CD4-positive, alpha-beta memory T cell (primary cell): ENCODE measurements around the gene DRD3. TPM values are rescaled to one million over a fixed set of nuclear protein-coding genes. Genes with fewer than 3 reads are reported as not detected.

Experiments used
- CTCF ChIA-PET: fragments of 350-600 bp; sonication (Branson Sonifier 250); formaldehyde crosslinking; loops from one replicate; lab custom pipeline; 2021; ENCODE audit warnings: inconsistent platforms; ENCODE audit not compliant: partially characterized antibody; lab: Charles Lee
- POLR2A ChIA-PET: fragments of 350-600 bp; sonication (Branson Sonifier 250); formaldehyde crosslinking; loops from one replicate; lab custom pipeline; 2021; ENCODE audit not compliant: partially characterized antibody; lab: Charles Lee
- DNase-seq, 5 donors: peaks; one replicate each; pipeline versions ENCODE4 v3.0.0 to v3.0.0-alpha.2; 2020 to 2022; ENCODE audit warnings: mixed read lengths in 1 of 5
- H3K27ac ChIP-seq: one replicate; pipeline ENCODE4 v1.7.0; 2013; ENCODE audit warnings: low read depth, low read length
- H3K27me3 ChIP-seq: 2 replicates; pipeline ENCODE4 v1.7.0; 2013; ENCODE audit warnings: mild to moderate bottlenecking, low read length, moderate library complexity; ENCODE audit not compliant: insufficient read depth
- H3K36me3 ChIP-seq: 2 replicates; pipeline ENCODE4 v1.7.0; 2013; ENCODE audit warnings: mild to moderate bottlenecking, low read length, moderate library complexity; ENCODE audit not compliant: insufficient read depth
- H3K4me1 ChIP-seq: 2 replicates; pipeline ENCODE4 v1.7.0; 2013; ENCODE audit warnings: mild to moderate bottlenecking, low read length, moderate library complexity; ENCODE audit not compliant: insufficient read depth
- H3K4me3 ChIP-seq, 2 donors: one replicate each; pipeline ENCODE4 v1.7.0; 2013; ENCODE audit warnings: low read length in 2 of 2, mild to moderate bottlenecking in 1 of 2
- H3K9me3 ChIP-seq, 2 donors: one replicate each; pipeline ENCODE4 v1.7.0; 2013; ENCODE audit warnings: low read length in 2 of 2, control low read depth in 1 of 2; ENCODE audit not compliant: control insufficient read depth in 1 of 2
- H3K27ac Mint-ChIP-seq, 7 donors: one replicate each; pipeline ENCODE4 v1.8.0; 2020 to 2021; ENCODE audit warnings: mixed read lengths in 7 of 7, mild to moderate bottlenecking in 6 of 7, inconsistent platforms in 3 of 7, moderate library complexity in 3 of 7
- H3K27me3 Mint-ChIP-seq, 2 donors: one replicate each; pipeline ENCODE4 v1.8.0; 2020 to 2021; ENCODE audit warnings: mixed read lengths in 2 of 2
- H3K36me3 Mint-ChIP-seq, 2 donors: one replicate each; pipeline ENCODE4 v1.8.0; 2020 to 2021; ENCODE audit warnings: mixed read lengths in 2 of 2, inconsistent platforms in 1 of 2, mild to moderate bottlenecking in 1 of 2
- H3K4me1 Mint-ChIP-seq, 4 donors: one replicate each; pipeline ENCODE4 v1.8.0; 2020 to 2021; ENCODE audit warnings: mixed read lengths in 4 of 4, mild to moderate bottlenecking in 1 of 4
- H3K4me3 Mint-ChIP-seq, 8 donors: one replicate each; pipeline ENCODE4 v1.8.0; 2020 to 2021; ENCODE audit warnings: mixed read lengths in 8 of 8, mild to moderate bottlenecking in 7 of 8, moderate library complexity in 6 of 8, inconsistent platforms in 3 of 8
- H3K9me3 Mint-ChIP-seq, 8 donors: one replicate each; pipeline ENCODE4 v1.8.0; 2020 to 2021; ENCODE audit warnings: mixed read lengths in 8 of 8, mild to moderate bottlenecking in 5 of 8, inconsistent platforms in 3 of 8, moderate library complexity in 1 of 8
- intact Hi-C: fragments of 100-400 bp; cut with micrococcal nuclease; formaldehyde crosslinking; loops from one replicate; pipeline ENCODE4 v1.15.1; 2023
- polyA plus RNA-seq, 2 donors: library from polyadenylated mRNA; unstranded; fragments of 300-500 nt; fragmentation: Illumina TruSeq; gene quantifications; one replicate each; pipeline ENCODE4 v1.2.3, GENCODE V29; 2021
- total RNA-seq, 2 experiments: library from RNA; stranded (reverse); gene quantifications; one replicate each; pipeline ENCODE4 v1.2.3, GENCODE V29; 2021

DRD3 gene
- total and polyA plus RNA-seq, 4 experiments from 2014 or later = 0.28 to 0.35 TPM; not detected in 2

GRCh38 chr3:114104414-114104813 lies 74.4 kb downstream of the DRD3 start:
- Mint-ChIP-seq H3K9me3 (peaks cover 0 to 2% (median 0%) of the 10 kb centered on the region in 8 donors), H3K4me3 (no peak overlapping the region), H3K4me1 (no peaks in the 10 kb centered on the region), H3K27me3 (peaks cover 0 to 7% of the 10 kb centered on the region in 2 donors), H3K36me3 (no peaks in the 10 kb centered on the region), H3K27ac (no peak overlapping the region)
- ChIA-PET POLR2A (no interaction called here), CTCF (interaction anchor here (0.6 kb wide), 1 partner anchor 1014 kb away, joined by 5 read pairs; no protein-coding TSS in a partner anchor)
- intact Hi-C loops = no loop called here
- no peaks in the 10 kb centered on the region for H3K36me3 ChIP-seq
- no peak for DNase-seq
- H3K4me3 ChIP-seq = no peak overlapping the region
- no peaks in the 10 kb centered on the region for H3K9me3 ChIP-seq
- no peak overlapping the region for H3K27ac ChIP-seq
- H3K27me3 ChIP-seq = no peaks in the 10 kb centered on the region
- H3K4me1 ChIP-seq = no peaks in the 10 kb centered on the region

- no peaks in the 10 kb centered on the region for H3K27me3 ChIP-seq
- no peaks in the 10 kb centered on the region for H3K4me1 ChIP-seq
- no peak overlapping the region for H3K4me3 Mint-ChIP-seq
- no peaks in the 10 kb centered on the region for H3K9me3 ChIP-seq
- no peaks in the 10 kb centered on the region for H3K36me3 ChIP-seq
- intact Hi-C loops = no loop called here
- no peak overlapping the region for H3K27ac ChIP-seq
- H3K9me3 Mint-ChIP-seq = peaks cover 0 to 2% (median 0%) of the 10 kb centered on the region in 8 donors
- ChIA-PET POLR2A (no interaction called here), CTCF (interaction anchor here (0.6 kb wide), 1 partner anchor 1015 kb away, joined by 5 read pairs; no protein-coding TSS in a partner anchor)
- peaks cover 0 to 7% of the 10 kb centered on the region in 2 donors for H3K27me3 Mint-ChIP-seq
- no peak overlapping the region for H3K4me3 ChIP-seq
- no peak overlapping the region for H3K27ac Mint-ChIP-seq
- H3K4me1 Mint-ChIP-seq = no peaks in the 10 kb centered on the region
- H3K36me3 Mint-ChIP-seq = no peaks in the 10 kb centered on the region
- no peak for DNase-seq
These were observed 75.0 kb downstream of the DRD3 start for GRCh38 chr3:114103858-114104257.

DNA sequence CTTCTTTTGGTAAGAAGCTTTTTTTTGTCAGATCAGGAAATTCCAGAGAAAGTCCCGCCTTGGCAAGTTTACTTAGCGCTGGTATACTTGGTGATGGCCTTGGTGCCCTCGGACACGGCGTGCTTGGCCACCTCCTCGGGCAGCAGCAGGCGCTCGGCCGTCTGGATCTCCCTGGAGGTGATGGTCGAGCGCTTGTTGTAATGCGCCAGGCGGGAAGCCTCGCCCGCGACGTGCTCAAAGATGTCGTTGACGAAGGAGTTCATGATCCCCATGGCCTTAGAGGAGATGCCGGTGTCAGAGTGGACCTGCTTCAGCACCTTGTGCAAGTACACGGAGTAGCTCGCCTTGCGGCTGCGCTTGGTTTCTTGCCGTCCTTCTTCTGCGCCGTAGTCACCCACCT lies 75.7 kb downstream of the DRD3 start:
- H3K27me3 Mint-ChIP-seq = peaks cover under 1 to 7% of the 10 kb centered on the region in 2 donors
- Histone ChIP-seq H3K36me3 (no peaks in the 10 kb centered on the region), H3K4me1 (no peaks in the 10 kb centered on the region), H3K27ac (no peak overlapping the region), H3K27me3 (no peaks in the 10 kb centered on the region), H3K4me3 (no peak overlapping the region), H3K9me3 (no peaks in the 10 kb centered on the region)
- ChIA-PET POLR2A (no interaction called here), CTCF (no interaction called here)
- no peak overlapping the region for H3K4me3 Mint-ChIP-seq
- no peak overlapping the region for H3K27ac Mint-ChIP-seq
- no peak for DNase-seq
- H3K9me3 Mint-ChIP-seq = peaks cover 0 to 2% (median 0%) of the 10 kb centered on the region in 8 donors
- intact Hi-C loops = no loop called here
- H3K36me3 Mint-ChIP-seq = no peaks in the 10 kb centered on the region
- H3K4me1 Mint-ChIP-seq = no peaks in the 10 kb centered on the region

DNA sequence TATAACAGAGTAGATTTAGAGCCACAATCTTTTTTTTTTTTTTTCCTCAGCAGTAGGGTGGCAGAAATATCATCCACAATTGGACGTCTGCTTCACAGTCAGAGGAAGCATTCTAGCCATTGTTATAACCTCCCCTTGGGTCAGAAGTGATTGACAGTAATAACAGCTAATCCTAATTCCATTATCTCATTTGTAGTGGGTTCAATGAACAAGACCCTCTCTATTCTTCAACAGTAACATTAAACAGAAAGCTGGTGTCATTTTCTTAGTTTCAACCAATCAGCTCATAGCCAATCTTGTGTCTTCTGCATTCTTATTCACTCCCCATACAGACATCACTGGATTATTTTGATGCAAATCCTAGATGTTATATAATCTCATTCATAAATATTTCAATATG lies 77.8 kb downstream of the DRD3 start:
- Histone ChIP-seq H3K9me3 (no peaks in the 10 kb centered on the region), H3K4me1 (no peaks in the 10 kb centered on the region), H3K27ac (no peak overlapping the region), H3K36me3 (no peaks in the 10 kb centered on the region), H3K4me3 (no peak overlapping the region), H3K27me3 (no peaks in the 10 kb centered on the region)
- DNase-seq = no peak
- no peaks in the 10 kb centered on the region for H3K4me1 Mint-ChIP-seq
- H3K9me3 Mint-ChIP-seq = peaks cover 0 to 2% (median 0%) of the 10 kb centered on the region in 8 donors
- no peak overlapping the region for H3K4me3 Mint-ChIP-seq
- H3K36me3 Mint-ChIP-seq = no peaks in the 10 kb centered on the region
- H3K27ac Mint-ChIP-seq = no peak overlapping the region
- intact Hi-C loops = no loop called here
- ChIA-PET POLR2A (no interaction called here), CTCF (no interaction called here)
- peaks cover 4 to 9% of the 10 kb centered on the region in 2 donors for H3K27me3 Mint-ChIP-seq

DNA sequence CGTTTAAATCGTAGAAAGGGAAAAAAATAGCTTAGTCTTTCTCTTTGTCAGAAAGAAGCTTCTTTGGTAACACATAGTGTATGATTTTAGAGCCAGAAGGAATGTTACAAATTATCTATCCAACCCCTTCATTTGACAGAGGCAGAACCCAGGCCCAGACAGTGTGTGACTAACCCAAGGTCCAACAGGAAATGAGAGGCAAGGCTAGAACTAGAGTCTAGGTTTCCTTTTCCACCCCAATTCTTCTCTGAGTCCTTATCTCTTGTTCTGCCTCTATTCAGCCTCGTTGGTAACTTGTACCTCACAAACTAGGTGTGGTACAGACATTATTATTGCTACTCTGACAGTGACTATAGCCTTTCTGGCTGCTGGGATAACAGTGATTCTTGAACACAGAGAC lies 83.1 kb downstream of the DRD3 start:
- intact Hi-C loops = no loop called here
- H3K4me1 ChIP-seq = no peaks in the 10 kb centered on the region
- no peak overlapping the region for H3K4me3 Mint-ChIP-seq
- H3K27ac ChIP-seq = no peak overlapping the region
- H3K9me3 ChIP-seq = no peaks in the 10 kb centered on the region
- no peak overlapping the region for H3K27ac Mint-ChIP-seq
- H3K27me3 ChIP-seq = no peaks in the 10 kb centered on the region
- H3K9me3 Mint-ChIP-seq = peaks cover 0 to 3% (median 0%) of the 10 kb centered on the region in 8 donors
- H3K27me3 Mint-ChIP-seq = peaks cover 4 to 8% of the 10 kb centered on the region in 2 donors
- H3K4me1 Mint-ChIP-seq = peaks cover 0 to 3% (median 1%) of the 10 kb centered on the region in 4 donors
- ChIA-PET CTCF (no interaction called here), POLR2A (no interaction called here)
- no peak overlapping the region for H3K4me3 ChIP-seq
- DNase-seq = no peak
- H3K36me3 ChIP-seq = no peaks in the 10 kb centered on the region
- no peaks in the 10 kb centered on the region for H3K36me3 Mint-ChIP-seq

- peaks cover 0 to under 1% of the 10 kb centered on the region in 2 donors for H3K36me3 Mint-ChIP-seq
- no peak for DNase-seq
- H3K4me1 ChIP-seq = no peaks in the 10 kb centered on the region
- no peaks in the 10 kb centered on the region for H3K9me3 ChIP-seq
- no peak overlapping the region for H3K27ac ChIP-seq
- H3K36me3 ChIP-seq = no peaks in the 10 kb centered on the region
- ChIA-PET CTCF (no interaction called here), POLR2A (no interaction called here)
- peaks cover 4 to 7% of the 10 kb centered on the region in 2 donors for H3K27me3 Mint-ChIP-seq
- H3K27ac Mint-ChIP-seq = no peak overlapping the region
- H3K4me3 ChIP-seq = no peak overlapping the region
- intact Hi-C loops = no loop called here
- peaks cover 0 to 3% (median 1%) of the 10 kb centered on the region in 4 donors for H3K4me1 Mint-ChIP-seq
- H3K27me3 ChIP-seq = no peaks in the 10 kb centered on the region
- peaks cover 0 to 3% (median 0%) of the 10 kb centered on the region in 8 donors for H3K9me3 Mint-ChIP-seq
- no peak overlapping the region for H3K4me3 Mint-ChIP-seq
These were observed 85.3 kb downstream of the DRD3 start for GRCh38 chr3:114093596-114093995.

- H3K27me3 ChIP-seq = no peaks in the 10 kb centered on the region
- DNase-seq = no peak
- ChIA-PET CTCF (interaction anchor here (0.6 kb wide), 1 partner anchor 180 kb away, joined by 3 read pairs; no protein-coding TSS in a partner anchor), POLR2A (no interaction called here)
- peaks cover 0 to 3% (median 1%) of the 10 kb centered on the region in 4 donors for H3K4me1 Mint-ChIP-seq
- H3K27me3 Mint-ChIP-seq = peaks cover 2 to 7% of the 10 kb centered on the region in 2 donors
- no peaks in the 10 kb centered on the region for H3K9me3 ChIP-seq
- no peak overlapping the region for H3K27ac Mint-ChIP-seq
- H3K4me1 ChIP-seq = no peaks in the 10 kb centered on the region
- no peaks in the 10 kb centered on the region for H3K36me3 ChIP-seq
- H3K4me3 Mint-ChIP-seq = no peak overlapping the region
- H3K4me3 ChIP-seq = no peak overlapping the region
- H3K36me3 Mint-ChIP-seq = peaks cover 0 to 4% of the 10 kb centered on the region in 2 donors
- peaks cover 0 to 3% (median 0%) of the 10 kb centered on the region in 8 donors for H3K9me3 Mint-ChIP-seq
- no peak overlapping the region for H3K27ac ChIP-seq
- intact Hi-C loops = no loop called here
These were observed 85.9 kb downstream of the DRD3 start for GRCh38 chr3:114093016-114093380.
